Measurements from ENCODE around the gene IDE.
"Not testable (repeated sequence)": the region's sequence is repeated elsewhere in the genome, so short reads cannot be mapped to it uniquely, and the experiment has no call there.

DNA sequence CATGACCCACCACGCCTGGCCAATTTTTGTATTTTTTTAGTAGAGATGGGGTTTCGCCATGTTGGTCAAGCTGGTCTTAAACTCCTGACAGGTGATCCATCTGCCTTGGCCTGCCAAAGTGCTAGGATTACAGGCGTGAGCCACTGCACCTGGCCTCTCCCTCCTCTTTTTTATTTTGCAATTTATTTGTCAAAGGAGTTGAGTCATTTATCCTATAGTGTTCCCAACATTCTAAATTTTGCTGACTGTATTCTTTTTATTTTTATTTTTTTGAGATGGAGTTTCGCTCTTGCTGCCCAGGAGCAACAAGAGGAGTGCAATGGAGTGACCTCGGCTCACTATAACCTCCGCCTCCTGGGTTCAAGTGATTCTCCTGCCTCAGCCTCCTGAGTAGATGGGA, 8.5 kb upstream of the IDE start:
- TF ChIP-seq, protein P1, sequence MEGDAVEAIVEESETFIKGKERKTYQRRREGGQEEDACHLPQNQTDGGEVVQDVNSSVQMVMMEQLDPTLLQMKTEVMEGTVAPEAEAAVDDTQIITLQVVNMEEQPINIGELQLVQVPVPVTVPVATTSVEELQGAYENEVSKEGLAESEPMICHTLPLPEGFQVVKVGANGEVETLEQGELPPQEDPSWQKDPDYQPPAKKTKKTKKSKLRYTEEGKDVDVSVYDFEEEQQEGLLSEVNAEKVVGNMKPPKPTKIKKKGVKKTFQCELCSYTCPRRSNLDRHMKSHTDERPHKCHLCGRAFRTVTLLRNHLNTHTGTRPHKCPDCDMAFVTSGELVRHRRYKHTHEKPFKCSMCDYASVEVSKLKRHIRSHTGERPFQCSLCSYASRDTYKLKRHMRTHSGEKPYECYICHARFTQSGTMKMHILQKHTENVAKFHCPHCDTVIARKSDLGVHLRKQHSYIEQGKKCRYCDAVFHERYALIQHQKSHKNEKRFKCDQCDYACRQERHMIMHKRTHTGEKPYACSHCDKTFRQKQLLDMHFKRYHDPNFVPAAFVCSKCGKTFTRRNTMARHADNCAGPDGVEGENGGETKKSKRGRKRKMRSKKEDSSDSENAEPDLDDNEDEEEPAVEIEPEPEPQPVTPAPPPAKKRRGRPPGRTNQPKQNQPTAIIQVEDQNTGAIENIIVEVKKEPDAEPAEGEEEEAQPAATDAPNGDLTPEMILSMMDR (IDR thresholded peaks at IDR 0.05; ENCODE audit: insufficient read depth, low read length, poor library complexity, severe bottlenecking): not testable (repeated sequence)
- TF ChIP-seq EZH2phosphoT487 (conservative IDR thresholded peaks at IDR 0.05; ENCODE audit: low read length): not testable (repeated sequence)
